SH-SY5Y (cell line): Measurements from ENCODE around the gene APOBEC3B.

Experiments
- GATA2 ChIP-seq: IDR thresholded peaks from 2 replicates; pipeline ENCODE4 v1.6.1; 2011; ENCODE audit warnings: mild to moderate bottlenecking, low read depth, low read length
- GATA3 ChIP-seq: IDR thresholded peaks from 2 replicates; pipeline ENCODE4 v1.6.1; 2011; ENCODE audit warnings: low read depth, mild to moderate bottlenecking, low read length, moderate library complexity

DNA sequence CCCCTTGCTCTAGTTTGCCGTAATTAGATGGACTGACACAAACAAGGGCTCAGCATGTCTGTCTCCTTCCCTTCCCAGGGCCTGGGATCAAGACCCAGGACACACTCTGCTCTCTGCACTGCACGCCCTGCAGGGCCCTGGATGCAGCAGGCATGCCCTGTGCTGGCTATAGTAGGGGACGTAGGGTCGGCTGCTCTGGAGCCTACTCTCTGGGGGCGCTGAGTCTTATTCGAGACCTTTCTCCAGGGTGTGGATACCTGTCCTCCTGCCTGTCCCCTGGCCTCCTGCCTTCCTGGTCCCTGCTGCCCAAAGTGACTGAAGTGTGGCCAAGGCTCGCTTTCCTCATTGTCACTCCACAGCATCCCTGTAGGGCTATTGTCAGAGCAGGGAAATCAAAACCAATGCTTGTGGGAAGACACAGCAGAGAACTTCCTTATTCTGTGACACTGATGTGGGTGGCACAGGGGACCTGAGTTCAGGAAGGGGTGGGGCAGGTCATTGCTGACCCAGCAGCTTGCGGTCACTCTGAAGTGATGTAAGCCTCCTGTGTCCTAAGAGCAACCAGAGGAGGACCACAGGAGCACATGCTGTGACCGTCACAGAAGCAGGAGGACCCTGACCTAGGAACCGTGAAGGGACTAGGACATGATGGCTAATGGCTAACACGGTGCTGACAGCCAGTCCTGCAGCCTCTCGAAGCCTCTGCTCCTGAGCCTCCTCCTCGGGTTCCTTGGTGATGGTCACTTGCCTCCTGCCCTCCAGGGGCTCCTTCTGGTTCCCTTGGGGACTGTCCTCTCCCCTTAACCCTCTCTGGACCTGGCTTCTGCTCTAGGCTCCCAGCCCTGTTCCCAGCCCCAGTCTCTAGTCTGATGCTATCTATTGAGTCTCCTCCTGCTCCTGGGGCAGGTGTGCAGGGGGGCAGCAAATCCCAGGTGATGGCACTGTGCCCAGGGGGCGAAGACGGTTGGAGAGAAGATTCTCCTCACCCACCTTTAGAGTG, 14.4 kb upstream of the APOBEC3B start:
- TF ChIP-seq GATA2 (no peak), GATA3 (no peak)
